Subcutaneous adipose tissue (tissue), 4 donors: ENCODE data around the gene FAIM2. TPM values are rescaled to one million over a fixed set of nuclear protein-coding genes. Genes with fewer than 3 reads are reported as not detected.

Experiments
- CTCF ChIP-seq: fragments of 450-650 bp; IDR thresholded peaks from one replicate; pipeline ENCODE4 v1.5.1; 2016; ENCODE audit warnings: low read depth, mild to moderate bottlenecking, control low read depth, antibody characterized with exemption, moderate library complexity
- total RNA-seq, 4 donors: library from RNA; depleted of rRNA; stranded (reverse); fragments of >200 nt; gene quantifications; one replicate each; pipeline ENCODE4 v1.1.0, GENCODE V29; 2016

FAIM2 gene
- total RNA-seq, 4 donors from 2014 or later: 1.2 TPM; not detected in 3

- TF ChIP-seq CTCF: no peak
Measured at GRCh38 chr12:49887091-49887490, 16.6 kb downstream of the FAIM2 start.

GRCh38 chr12:49885663-49886461 is 17.8 kb downstream of the FAIM2 start:
- TF ChIP-seq CTCF: no peak

GRCh38 chr12:49885118-49885517 is 18.6 kb downstream of the FAIM2 start:
- TF ChIP-seq CTCF: no peak

- no peak for TF ChIP-seq CTCF
Measured at GRCh38 chr12:49882851-49883464, 20.7 kb downstream of the FAIM2 start.

DNA sequence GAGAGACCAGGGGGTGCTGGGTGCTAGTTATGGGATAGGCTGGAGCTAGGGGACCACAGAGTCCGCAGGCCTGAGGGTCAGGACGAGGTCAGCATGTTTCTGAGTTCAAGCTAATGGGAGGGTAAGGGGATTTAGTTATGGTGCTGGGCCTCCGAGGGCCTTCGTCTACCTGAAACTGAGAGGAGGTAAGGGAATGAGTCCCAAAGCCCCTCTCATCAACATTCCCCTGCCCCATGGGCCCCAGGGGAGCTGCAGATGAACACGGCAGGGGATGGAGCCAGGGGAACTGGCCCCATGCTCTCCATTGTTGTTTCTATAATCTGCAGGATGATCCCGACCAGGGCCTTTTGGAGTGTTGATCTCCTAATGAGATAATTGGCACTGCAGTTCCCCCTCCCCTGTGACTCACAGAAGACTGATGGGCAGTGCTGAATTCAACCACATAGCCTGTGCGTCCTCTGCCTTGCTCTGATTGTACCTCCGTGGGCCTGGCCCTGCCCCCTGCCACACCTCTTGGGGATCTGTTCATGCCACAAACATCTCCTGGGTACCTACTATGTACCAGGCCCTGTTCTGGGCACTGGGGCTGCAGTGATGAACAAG is 21.4 kb downstream of the FAIM2 start:
- no peak for TF ChIP-seq CTCF

- TF ChIP-seq CTCF: no peak
Measured at GRCh38 chr12:49881415-49882247, 22.1 kb downstream of the FAIM2 start.
